Keratinocyte (primary cell): ENCODE measurements around the gene MYH7B. TPM values are rescaled to one million over a fixed set of nuclear protein-coding genes. Genes with fewer than 3 reads are reported as not detected.

Experiments
- DNase-seq: peaks from one replicate; pipeline ENCODE4 v3.0.0-alpha.2; 2011; ENCODE audit warnings: low read depth, missing footprints, low spot score
- FAIRE-seq: peaks from 2 replicates; lab custom pipeline; 2011; peaks lifted over from hg19 to GRCh38; lab: Jason Lieb, UNC
- H2AFZ ChIP-seq: 2 replicates; pipeline ENCODE4 v1.6.0; 2012; ENCODE audit warnings: low read length, control low read depth, inconsistent platforms; ENCODE audit not compliant: control insufficient read depth
- H3K27ac ChIP-seq: 2 replicates; pipeline ENCODE4 v1.5.1; 2011; ENCODE audit warnings: low read length; ENCODE audit not compliant: control insufficient read depth, insufficient read depth
- H3K27me3 ChIP-seq: 3 replicates; pipeline ENCODE4 v1.6.0; 2011; ENCODE audit warnings: low read length; ENCODE audit not compliant: control insufficient read depth, insufficient read depth; ENCODE audit errors: extremely low read depth
- H3K36me3 ChIP-seq, 2 experiments: 2 replicates in 1 of 2; 3 replicates in 1 of 2; pipeline ENCODE4 v1.5.1; 2011; ENCODE audit warnings: low read length in 2 of 2, mild to moderate bottlenecking in 1 of 2; ENCODE audit not compliant: control insufficient read depth in 2 of 2, insufficient read depth in 2 of 2; ENCODE audit errors: extremely low read depth in 1 of 2
- H3K4me1 ChIP-seq: 3 replicates; pipeline ENCODE4 v1.5.1; 2011; ENCODE audit warnings: low read length; ENCODE audit not compliant: control insufficient read depth, insufficient read depth; ENCODE audit errors: extremely low read depth
- H3K4me2 ChIP-seq: 3 replicates; pipeline ENCODE4 v1.6.0; 2011; ENCODE audit warnings: low read depth, low read length; ENCODE audit not compliant: control insufficient read depth, insufficient read depth; ENCODE audit errors: extremely low read depth
- H3K4me3 ChIP-seq, 3 experiments: fragments of 200-600 bp in 1 of 3; sonication (generic) in 1 of 3; 2 replicates in 2 of 3; 3 replicates in 1 of 3; pipeline ENCODE4 v1.5.1; 2011 to 2016; ENCODE audit warnings: low read length in 3 of 3, mild to moderate bottlenecking in 3 of 3, control low read depth in 2 of 3, inconsistent platforms in 1 of 3, low read depth in 1 of 3, mixed read lengths in 1 of 3, mixed run types in 1 of 3, moderate library complexity in 1 of 3; ENCODE audit not compliant: control insufficient read depth in 2 of 3, insufficient read depth in 2 of 3; ENCODE audit errors: extremely low read depth in 1 of 3
- H3K79me2 ChIP-seq: 2 replicates; pipeline ENCODE4 v1.6.0; 2012; ENCODE audit warnings: low read length; ENCODE audit not compliant: control insufficient read depth, insufficient read depth
- H3K9ac ChIP-seq: 3 replicates; pipeline ENCODE4 v1.6.0; 2011; ENCODE audit warnings: low read length; ENCODE audit not compliant: control insufficient read depth, insufficient read depth; ENCODE audit errors: extremely low read depth
- H3K9me1 ChIP-seq: 3 replicates; pipeline ENCODE4 v1.6.0; 2011; ENCODE audit warnings: low read length; ENCODE audit not compliant: control insufficient read depth, insufficient read depth; ENCODE audit errors: extremely low read depth
- H3K9me3 ChIP-seq: 2 replicates; pipeline ENCODE4 v1.5.1; 2012; ENCODE audit warnings: low read depth, low read length; ENCODE audit not compliant: control insufficient read depth
- H4K20me1 ChIP-seq: 3 replicates; pipeline ENCODE4 v1.6.0; 2011; ENCODE audit warnings: low read length; ENCODE audit not compliant: control insufficient read depth, insufficient read depth; ENCODE audit errors: extremely low read depth
- CTCF ChIP-seq, 3 experiments: IDR thresholded peaks in 1 of 3; conservative IDR thresholded peaks in 1 of 3; optimal IDR thresholded peaks in 1 of 3; 2 replicates in 2 of 3; 3 replicates in 1 of 3; pipeline versions ENCODE3 to v1.5.1; 2011; ENCODE audit warnings: low read length in 3 of 3, mild to moderate bottlenecking in 3 of 3, moderate library complexity in 2 of 3, control low read depth in 1 of 3, inconsistent platforms in 1 of 3; ENCODE audit not compliant: insufficient read depth in 2 of 3; ENCODE audit errors: extremely low read depth in 1 of 3
- EZH2 ChIP-seq: IDR thresholded peaks from one replicate; pipeline ENCODE4 v1.6.1; 2012; ENCODE audit warnings: inconsistent platforms, mild to moderate bottlenecking, low read length, moderate library complexity
- dilution Hi-C: fragments of 300-500 bp; cut with MboI; formaldehyde crosslinking; loops from one replicate; pipeline ENCODE4 v1.7.0; 2020; ENCODE audit warnings: low sequenced_read_pairs; ENCODE audit not compliant: extremely low pct_ligation_motif_present
- polyA plus RNA-seq, 5 experiments: library from polyadenylated mRNA; depleted of rRNA in 3 of 5; stranded (reverse) in 3 of 5; stranded (forward) in 1 of 5; unstranded in 1 of 5; fragments of >200 nt; gene quantifications; 1 replicate in 1 of 5; 2 replicates in 3 of 5; 3 replicates in 1 of 5; pipeline versions ENCODE4 v1.2.1 to v1.2.3, GENCODE V29; 2011 to 2012; ENCODE audit warnings: missing spikeins in 2 of 5, low read depth in 1 of 5, low replicate concordance in 1 of 5

Gene MYH7B
- polyA plus RNA-seq, 1 donor (not counting 4 experiments of a cell fraction or from before 2014, with no cell fraction given) = 0.01 TPM

- H3K9me3 ChIP-seq = no peaks in the 10 kb centered on the region
- DNase-seq = no peak
- H3K27ac ChIP-seq = no peak overlapping the region
- dilution Hi-C loops = no loop called here
- no peaks in the 10 kb centered on the region for H3K79me2 ChIP-seq
- H3K4me3 ChIP-seq = no peak overlapping the region
- peaks cover 3% of the 10 kb centered on the region for H4K20me1 ChIP-seq
- no peak overlapping the region for H3K9ac ChIP-seq
- no peak overlapping the region for H2AFZ ChIP-seq
- FAIRE-seq = no peak
- TF ChIP-seq EZH2 (no peak), CTCF (optimal IDR thresholded peaks at IDR 0.05 in 1 of 3, IDR thresholded peaks at IDR 0.05 in 1 of 3, conservative IDR thresholded peaks at IDR 0.05 in 1 of 3; ENCODE audit: extremely low read depth in 1 of 3, insufficient read depth in 2 of 3, low read length in 3 of 3) (peak in 1 of 3 experiments; percentile 0)
- no peak overlapping the region for H3K4me2 ChIP-seq
- H3K36me3 ChIP-seq = peaks cover 44 to 47% of the 10 kb centered on the region in 2 experiments
- H3K9me1 ChIP-seq = no peaks in the 10 kb centered on the region
- no peaks in the 10 kb centered on the region for H3K27me3 ChIP-seq
- no peaks in the 10 kb centered on the region for H3K4me1 ChIP-seq
Observed at GRCh38 chr20:35002426-35003210, 47.0 kb downstream of the MYH7B start.

- Histone ChIP-seq H3K4me3 (no peak overlapping the region), H3K27ac (no peak overlapping the region), H3K4me1 (no peaks in the 10 kb centered on the region), H3K27me3 (no peaks in the 10 kb centered on the region), H3K4me2 (no peak overlapping the region), H4K20me1 (peaks cover 3% of the 10 kb centered on the region), H3K9me1 (no peaks in the 10 kb centered on the region), H3K36me3 (peaks cover 49% of the 10 kb centered on the region in 2 experiments), H3K9ac (no peak overlapping the region), H3K9me3 (no peaks in the 10 kb centered on the region), H2AFZ (no peak overlapping the region), H3K79me2 (no peaks in the 10 kb centered on the region)
- no peak for DNase-seq
- FAIRE-seq = no peak
- TF ChIP-seq CTCF (optimal IDR thresholded peaks at IDR 0.05 in 1 of 3, IDR thresholded peaks at IDR 0.05 in 1 of 3, conservative IDR thresholded peaks at IDR 0.05 in 1 of 3; ENCODE audit: extremely low read depth in 1 of 3, insufficient read depth in 2 of 3, low read length in 3 of 3) (no peak), EZH2 (no peak)
- dilution Hi-C loops = no loop called here
Observed at GRCh38 chr20:35003211-35004031, 47.8 kb downstream of the MYH7B start.
